ENCODE data around the gene SPON1.
"Not testable (repeated sequence)": the region's sequence is repeated elsewhere in the genome, so short reads cannot be mapped to it uniquely, and the experiment has no call there.

SPON1 gene

DNA sequence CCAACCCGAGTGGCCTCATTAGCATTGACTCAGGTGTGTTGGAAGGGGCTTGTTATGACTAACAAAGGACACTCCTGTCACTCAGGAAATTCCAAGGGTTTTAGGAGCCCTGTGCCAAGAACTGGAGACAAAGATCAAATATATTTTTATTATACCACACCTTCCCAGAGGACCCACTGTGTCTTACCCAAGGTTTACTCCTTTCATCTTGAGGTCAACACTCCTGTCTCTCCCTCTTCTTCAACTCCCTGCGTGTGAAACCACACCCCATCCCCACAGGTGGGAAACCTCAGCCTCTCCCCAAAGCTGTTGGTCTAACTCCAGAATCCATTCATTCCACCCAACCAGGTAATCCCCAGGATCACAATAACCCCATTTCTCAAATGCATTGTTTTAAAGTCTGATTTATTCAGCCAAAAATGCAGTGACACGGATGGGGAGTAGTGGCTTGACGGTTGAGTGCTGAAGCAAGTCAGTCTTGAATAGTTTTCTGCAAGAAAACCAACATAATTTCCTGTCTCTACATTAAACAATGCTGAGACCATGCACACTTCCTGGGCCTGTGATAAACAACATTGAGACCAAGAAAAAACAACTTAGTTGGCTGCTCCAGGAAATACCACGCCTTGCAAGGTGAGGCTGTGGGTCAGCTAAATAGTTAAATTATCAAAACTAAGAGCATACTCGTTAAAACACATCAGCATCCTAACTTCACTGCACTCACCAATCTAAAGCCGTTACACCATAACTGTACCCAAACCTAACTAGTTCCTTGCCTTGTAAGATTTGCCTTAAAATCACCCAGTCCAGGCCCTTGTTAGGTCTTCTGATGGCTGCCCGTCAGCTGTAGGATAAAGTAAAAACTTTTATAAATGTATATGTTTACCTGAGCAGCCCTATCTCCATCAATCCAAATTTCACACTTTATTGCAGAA, 38.5 kb upstream of the SPON1 start:
- ChIA-PET POLR2A (no interaction called here), CTCF (no interaction called here)
- no peak for DNase-seq (ENCODE audit: extremely low spot score)
- TF ChIP-seq BHLHE40 (IDR thresholded peaks at IDR 0.05; ENCODE audit: borderline replicate concordance), result no peak
- TF ChIP-seq LEF1 (IDR thresholded peaks at IDR 0.05; ENCODE audit: borderline replicate concordance), result no peak
- no peak for TF ChIP-seq CTBP1 (IDR thresholded peaks at IDR 0.05; ENCODE audit: borderline replicate concordance)
- TF ChIP-seq SUZ12 (IDR thresholded peaks at IDR 0.05), result no peak
- no peak for TF ChIP-seq L3MBTL2 (conservative IDR thresholded peaks at IDR 0.05)
- no peak for TF ChIP-seq ARNT (IDR thresholded peaks at IDR 0.05)
- TF ChIP-seq ZNF384 (IDR thresholded peaks at IDR 0.05), result no peak
- TF ChIP-seq HDGF (IDR thresholded peaks at IDR 0.05; ENCODE audit: borderline replicate concordance), result no peak
- TF ChIP-seq SP1 (IDR thresholded peaks at IDR 0.05), result no peak
- TF ChIP-seq FOXM1 (IDR thresholded peaks at IDR 0.05; ENCODE audit: borderline replicate concordance), result no peak
- TF ChIP-seq FOXK2 (IDR thresholded peaks at IDR 0.05), result no peak
- no peak for TF ChIP-seq TARDBP (IDR thresholded peaks at IDR 0.05)
- TF ChIP-seq NFRKB (IDR thresholded peaks at IDR 0.05), result no peak
- TF ChIP-seq, protein P1, sequence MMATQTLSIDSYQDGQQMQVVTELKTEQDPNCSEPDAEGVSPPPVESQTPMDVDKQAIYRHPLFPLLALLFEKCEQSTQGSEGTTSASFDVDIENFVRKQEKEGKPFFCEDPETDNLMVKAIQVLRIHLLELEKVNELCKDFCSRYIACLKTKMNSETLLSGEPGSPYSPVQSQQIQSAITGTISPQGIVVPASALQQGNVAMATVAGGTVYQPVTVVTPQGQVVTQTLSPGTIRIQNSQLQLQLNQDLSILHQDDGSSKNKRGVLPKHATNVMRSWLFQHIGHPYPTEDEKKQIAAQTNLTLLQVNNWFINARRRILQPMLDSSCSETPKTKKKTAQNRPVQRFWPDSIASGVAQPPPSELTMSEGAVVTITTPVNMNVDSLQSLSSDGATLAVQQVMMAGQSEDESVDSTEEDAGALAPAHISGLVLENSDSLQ (IDR thresholded peaks at IDR 0.05), result no peak
- TF ChIP-seq FOXA1 (IDR thresholded peaks at IDR 0.05), result no peak
- no peak for TF ChIP-seq ELF4 (IDR thresholded peaks at IDR 0.05)

DNA sequence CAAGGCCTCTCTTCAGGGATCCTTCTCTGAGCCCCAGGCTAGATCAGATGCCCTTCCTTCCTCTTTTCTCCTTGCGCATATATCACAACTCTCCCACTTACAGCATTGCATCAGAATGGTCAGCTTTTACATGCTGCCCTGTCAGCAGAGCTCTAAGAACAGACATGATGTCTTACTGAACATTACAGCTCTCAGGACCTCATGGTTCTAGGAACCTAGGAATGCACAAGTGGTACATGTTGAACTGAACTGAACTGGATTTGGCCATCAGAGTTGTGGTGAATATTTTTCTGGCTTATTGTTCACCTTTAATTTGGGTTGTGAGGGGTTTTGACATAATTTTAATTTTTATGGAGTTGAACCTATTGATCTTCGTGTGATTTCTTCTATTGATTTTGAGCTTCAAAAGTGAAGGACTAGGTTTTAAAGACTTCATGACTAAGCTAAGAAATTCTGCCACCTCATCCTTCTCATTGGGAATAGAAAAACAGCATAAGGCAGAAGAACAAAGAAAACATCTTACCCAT, 37.7 kb upstream of the SPON1 start:
- TF ChIP-seq ZNF384 (IDR thresholded peaks at IDR 0.05), result no peak
- TF ChIP-seq, protein P1 (IDR thresholded peaks at IDR 0.05), result peak; percentile 7; the same call in 1 of the 2 replicates
- no peak for DNase-seq (ENCODE audit: extremely low spot score)
- POLR2A ChIA-PET, result no interaction called here
- CTCF ChIA-PET, result interaction anchor here (0.8 kb wide), 1 partner anchor 51 kb away, joined by 4 read pairs; no protein-coding TSS in a partner anchor

DNA sequence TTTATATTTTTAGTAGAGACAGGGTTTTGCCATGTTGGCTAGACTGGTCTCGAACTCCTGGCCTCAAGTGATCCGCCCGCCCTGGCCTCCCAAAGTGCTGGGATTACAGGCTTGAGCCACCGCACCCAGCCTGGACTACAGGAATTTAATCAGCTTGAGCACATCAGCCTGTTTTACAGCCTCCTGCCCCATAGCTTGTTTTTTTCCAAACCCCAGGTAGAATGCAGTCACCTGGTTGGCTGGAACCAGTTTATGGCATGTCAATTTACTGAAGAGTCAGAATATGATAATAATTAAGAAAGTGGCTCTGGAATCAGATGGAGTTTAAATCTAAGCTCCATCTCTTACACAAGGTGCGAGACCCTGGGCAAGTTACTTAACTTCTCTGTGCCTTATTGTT, 36.2 kb upstream of the SPON1 start:
- DNase-seq (ENCODE audit: extremely low spot score); POLR2A ChIA-PET: not testable (repeated sequence)
- CTCF ChIA-PET, result interaction anchor here (0.5 kb wide), 1 partner anchor 224 kb away, joined by 3 read pairs; no protein-coding TSS in a partner anchor

DNA sequence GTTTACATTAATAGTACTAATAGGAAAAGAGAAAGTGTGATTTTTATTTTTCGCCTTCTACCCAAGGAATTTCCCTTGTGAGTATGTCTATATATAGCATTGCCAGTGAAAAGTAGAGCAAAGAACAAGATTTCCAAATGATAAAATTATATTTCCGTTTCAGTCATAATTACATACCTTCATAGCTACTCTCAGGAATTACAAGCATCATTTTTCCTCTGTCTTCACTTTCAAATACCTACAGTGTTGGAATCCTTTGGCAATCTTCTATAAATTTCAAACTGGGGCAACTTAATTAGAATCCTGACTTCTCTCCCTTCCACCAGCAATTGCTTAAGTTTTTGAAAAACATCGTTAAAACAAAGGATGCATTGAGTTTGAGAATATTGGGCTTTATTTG, 35.5 kb upstream of the SPON1 start:
- DNase-seq (ENCODE audit: extremely low spot score), result no peak
- ChIA-PET POLR2A (no interaction called here), CTCF (no interaction called here)
- TF ChIP-seq L3MBTL2 (conservative IDR thresholded peaks at IDR 0.05) (no peak), NFRKB (IDR thresholded peaks at IDR 0.05) (no peak), FOXM1 (IDR thresholded peaks at IDR 0.05; ENCODE audit: borderline replicate concordance) (no peak), TARDBP (IDR thresholded peaks at IDR 0.05) (no peak), FOXA1 (IDR thresholded peaks at IDR 0.05) (no peak), CTBP1 (IDR thresholded peaks at IDR 0.05; ENCODE audit: borderline replicate concordance) (no peak), SUZ12 (IDR thresholded peaks at IDR 0.05) (no peak), ELF4 (IDR thresholded peaks at IDR 0.05) (no peak), HDGF (IDR thresholded peaks at IDR 0.05; ENCODE audit: borderline replicate concordance) (no peak), FOXK2 (IDR thresholded peaks at IDR 0.05) (no peak), SP1 (IDR thresholded peaks at IDR 0.05) (no peak), ARNT (IDR thresholded peaks at IDR 0.05) (no peak), ZNF384 (IDR thresholded peaks at IDR 0.05) (no peak), LEF1 (IDR thresholded peaks at IDR 0.05; ENCODE audit: borderline replicate concordance) (no peak), BHLHE40 (IDR thresholded peaks at IDR 0.05; ENCODE audit: borderline replicate concordance) (no peak)
- TF ChIP-seq, protein P1 (IDR thresholded peaks at IDR 0.05), result no peak

DNA sequence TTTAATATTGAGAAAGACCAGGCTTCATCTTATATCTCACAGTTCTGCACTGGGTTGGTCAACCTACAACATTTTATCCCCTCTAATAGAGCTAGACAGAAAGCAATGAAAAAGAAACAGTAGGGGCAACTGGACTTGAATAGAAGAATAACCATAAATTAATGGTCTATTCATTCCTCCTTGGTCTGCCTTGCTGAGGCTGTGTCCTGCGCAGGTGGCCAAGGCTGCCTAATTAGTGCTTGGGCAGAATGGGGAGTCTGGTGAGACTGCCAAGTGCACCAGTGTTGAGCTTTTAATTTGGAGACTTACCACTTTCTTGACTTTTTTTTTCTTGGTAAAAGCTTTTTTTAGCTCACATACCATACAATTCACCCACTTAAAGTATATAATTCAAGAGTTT, 35.0 kb upstream of the SPON1 start:
- no peak for DNase-seq (ENCODE audit: extremely low spot score)
- CTCF ChIA-PET, result interaction anchor here (0.6 kb wide), 1 partner anchor 1202 kb away, joined by 3 read pairs; no protein-coding TSS in a partner anchor
- TF ChIP-seq, protein P1 (IDR thresholded peaks at IDR 0.05), result no peak
- TF ChIP-seq LEF1 (IDR thresholded peaks at IDR 0.05; ENCODE audit: borderline replicate concordance), result no peak
- POLR2A ChIA-PET, result no interaction called here

DNA sequence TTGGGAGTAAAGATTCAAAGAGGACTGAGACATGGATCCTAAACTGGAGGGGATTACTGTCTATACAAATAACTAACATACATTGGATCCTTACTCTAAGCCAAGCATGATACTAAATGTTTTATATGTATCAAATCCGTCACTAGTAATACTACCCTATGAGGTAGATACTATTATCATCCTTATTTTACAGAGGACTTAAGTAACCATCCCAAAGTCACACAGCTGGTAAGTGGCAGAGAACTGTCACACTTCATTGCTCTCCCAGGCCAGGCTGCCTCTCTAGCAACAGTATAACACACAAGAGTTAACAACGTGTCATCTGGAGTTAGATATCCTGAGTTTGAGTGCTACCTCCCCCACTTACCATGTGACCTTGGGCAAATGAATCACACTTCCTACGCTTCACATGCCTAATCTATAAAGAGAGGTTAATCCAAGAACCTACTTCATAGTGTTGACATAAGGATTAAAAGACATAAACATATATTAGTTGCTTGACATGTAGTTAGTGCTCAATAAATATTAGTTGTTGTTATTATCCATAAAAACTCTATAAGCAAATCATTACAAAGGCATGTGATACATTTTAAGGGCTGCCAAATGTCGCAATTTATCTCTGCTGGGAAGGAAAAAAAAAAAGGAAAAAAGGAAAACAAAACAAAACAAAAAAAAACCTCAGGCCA, 33.8 kb upstream of the SPON1 start:
- ChIA-PET POLR2A (no interaction called here), CTCF (no interaction called here)
- TF ChIP-seq ARNT (IDR thresholded peaks at IDR 0.05) (no peak), FOXK2 (IDR thresholded peaks at IDR 0.05) (no peak), TARDBP (IDR thresholded peaks at IDR 0.05) (no peak), BHLHE40 (IDR thresholded peaks at IDR 0.05; ENCODE audit: borderline replicate concordance) (no peak), ELF4 (IDR thresholded peaks at IDR 0.05) (no peak), SUZ12 (IDR thresholded peaks at IDR 0.05) (no peak), FOXM1 (IDR thresholded peaks at IDR 0.05; ENCODE audit: borderline replicate concordance) (no peak), L3MBTL2 (conservative IDR thresholded peaks at IDR 0.05) (no peak; the same call in 1 of the 2 replicates), HDGF (IDR thresholded peaks at IDR 0.05; ENCODE audit: borderline replicate concordance) (no peak), LEF1 (IDR thresholded peaks at IDR 0.05; ENCODE audit: borderline replicate concordance) (no peak), ZNF384 (IDR thresholded peaks at IDR 0.05) (peak; percentile 84), NFRKB (IDR thresholded peaks at IDR 0.05) (no peak), SP1 (IDR thresholded peaks at IDR 0.05) (no peak), CTBP1 (IDR thresholded peaks at IDR 0.05; ENCODE audit: borderline replicate concordance) (peak; percentile 60; the same call in 1 of the 2 replicates), FOXA1 (IDR thresholded peaks at IDR 0.05) (peak; percentile 56; the same call in 1 of the 2 replicates)
- TF ChIP-seq, protein P1 (IDR thresholded peaks at IDR 0.05), result peak; percentile 78
- DNase-seq (ENCODE audit: extremely low spot score), result peak; percentile 25
